Activated B cell treated with CpG ODN at 0.5 μM for 24 hours (primary cell): ENCODE measurements around the gene DNAH11. TPM values are rescaled to one million over a fixed set of nuclear protein-coding genes. Genes with fewer than 3 reads are reported as not detected.

Source experiments
- ATAC-seq: fragments of 200-7000 bp; cut with Tn5 transposase; one replicate; pipeline ENCODE4 v1.10.0; 2021; ENCODE audit warnings: low read depth, mild to moderate bottlenecking, moderate library complexity
- CTCF ChIA-PET: fragments of 350-600 bp; sonication (Branson Sonifier 250); formaldehyde crosslinking; loops from one replicate; lab custom pipeline; 2021; ENCODE audit warnings: antibody characterized with exemption; lab: Charles Lee
- POLR2A ChIA-PET: fragments of 350-600 bp; sonication (Branson Sonifier 250); formaldehyde crosslinking; loops from one replicate; lab custom pipeline; 2021; ENCODE audit warnings: antibody characterized with exemption; lab: Charles Lee
- DNase-seq: peaks from one replicate; pipeline ENCODE4 v3.0.0; 2022
- H3K27ac Mint-ChIP-seq: one replicate; pipeline ENCODE4 v1.8.0; 2020; ENCODE audit warnings: mixed read lengths
- H3K27me3 Mint-ChIP-seq: one replicate; pipeline ENCODE4 v1.8.0; 2021; ENCODE audit warnings: mixed read lengths
- H3K36me3 Mint-ChIP-seq: one replicate; pipeline ENCODE4 v1.8.0; 2021; ENCODE audit warnings: low read depth, mixed read lengths
- H3K4me1 Mint-ChIP-seq: one replicate; pipeline ENCODE4 v1.8.0; 2021; ENCODE audit warnings: mixed read lengths
- H3K4me3 Mint-ChIP-seq: one replicate; pipeline ENCODE4 v1.8.0; 2020; ENCODE audit warnings: mild to moderate bottlenecking, mixed read lengths
- H3K9me3 Mint-ChIP-seq: one replicate; pipeline ENCODE4 v1.8.0; 2020; ENCODE audit warnings: mixed read lengths
- CTCF ChIP-seq: fragments of 200-600 bp; IDR thresholded peaks from one replicate; pipeline ENCODE4 v1.8.0; 2022; ENCODE audit warnings: antibody characterized with exemption, mild to moderate bottlenecking
- intact Hi-C: fragments of 100-400 bp; cut with micrococcal nuclease; formaldehyde crosslinking; loops from one replicate; pipeline ENCODE4 v1.15.1; 2024
- total RNA-seq: library from RNA; stranded (reverse); gene quantifications from 2 replicates; pipeline ENCODE4 v1.2.3, GENCODE V29; 2022

DNAH11 gene
- total RNA-seq, 1 donor from 2014 or later: not detected

GRCh38 chr7:21587139-21587784 is 44.4 kb downstream of the DNAH11 start:
- CTCF ChIA-PET: no interaction called here

GRCh38 chr7:21596801-21597200 is 54.0 kb downstream of the DNAH11 start:
- ChIA-PET CTCF (no interaction called here), POLR2A (no interaction called here)
- no peaks in the 10 kb centered on the region for H3K27me3 Mint-ChIP-seq
- no peaks in the 10 kb centered on the region for H3K4me1 Mint-ChIP-seq
- ATAC-seq: no peak
- no peak for TF ChIP-seq CTCF
- no peak overlapping the region for H3K27ac Mint-ChIP-seq
- DNase-seq: no peak
- H3K4me3 Mint-ChIP-seq: no peak overlapping the region
- intact Hi-C loops: no loop called here
- no peaks in the 10 kb centered on the region for H3K9me3 Mint-ChIP-seq
- H3K36me3 Mint-ChIP-seq: no peaks in the 10 kb centered on the region

More at GRCh38 chr7:21587139-21587784, 44.4 kb downstream of the DNAH11 start:
- DNase-seq (no peak), ATAC-seq (no peak)
- Mint-ChIP-seq H3K9me3 (peaks cover 5% of the 10 kb centered on the region), H3K27ac (no peak overlapping the region), H3K36me3 (no peaks in the 10 kb centered on the region), H3K27me3 (peaks cover 4% of the 10 kb centered on the region), H3K4me3 (no peak overlapping the region), H3K4me1 (peaks cover 2% of the 10 kb centered on the region)
- POLR2A ChIA-PET: no interaction called here
- TF ChIP-seq CTCF: no peak
- intact Hi-C loops: no loop called here

GRCh38 chr7:21603462-21603861 is 60.6 kb downstream of the DNAH11 start:
- intact Hi-C loops: no loop called here
- CTCF ChIA-PET: no interaction called here
- H3K27ac Mint-ChIP-seq: no peak overlapping the region

GRCh38 chr7:21603972-21604749 is 61.3 kb downstream of the DNAH11 start:
- Mint-ChIP-seq H3K4me3 (no peak overlapping the region), H3K27ac (no peak overlapping the region), H3K27me3 (peaks cover 12% of the 10 kb centered on the region), H3K36me3 (no peaks in the 10 kb centered on the region), H3K4me1 (no peaks in the 10 kb centered on the region), H3K9me3 (no peaks in the 10 kb centered on the region)
- intact Hi-C loops: no loop called here
- no peak for DNase-seq
- ATAC-seq: no peak
- POLR2A ChIA-PET: no interaction called here
- no peak for TF ChIP-seq CTCF
- CTCF ChIA-PET: no interaction called here

More at GRCh38 chr7:21603462-21603861, 60.6 kb downstream of the DNAH11 start:
- TF ChIP-seq CTCF: no peak
- H3K9me3 Mint-ChIP-seq: no peaks in the 10 kb centered on the region
- peaks cover 12% of the 10 kb centered on the region for H3K27me3 Mint-ChIP-seq
- ATAC-seq (no peak), DNase-seq (no peak)
- POLR2A ChIA-PET: no interaction called here
- no peaks in the 10 kb centered on the region for H3K4me1 Mint-ChIP-seq
- no peaks in the 10 kb centered on the region for H3K36me3 Mint-ChIP-seq
- no peak overlapping the region for H3K4me3 Mint-ChIP-seq

- Mint-ChIP-seq H3K27ac (no peak overlapping the region), H3K9me3 (no peaks in the 10 kb centered on the region), H3K4me3 (no peak overlapping the region), H3K27me3 (peaks cover 16% of the 10 kb centered on the region), H3K36me3 (no peaks in the 10 kb centered on the region), H3K4me1 (no peaks in the 10 kb centered on the region)
- ATAC-seq (no peak), DNase-seq (no peak)
- ChIA-PET CTCF (no interaction called here), POLR2A (no interaction called here)
- intact Hi-C loops: no loop called here
- no peak for TF ChIP-seq CTCF
Measured at GRCh38 chr7:21605008-21605585, 62.3 kb downstream of the DNAH11 start.
